Activated T-helper 1 cell treated with anti-CD3 and anti-CD28 coated beads, Interleukin-2, amount 50 U/mL, for 16 hours (primary cell): ENCODE measurements around the gene ZNF512.
"Not testable (repeated sequence)": the region's sequence is repeated elsewhere in the genome, so short reads cannot be mapped to it uniquely, and the experiment has no call there.

ENCODE experiments used
- DNase-seq, 2 donors: peaks; one replicate each; pipeline ENCODE4 v3.0.0-alpha.2; 2020; ENCODE audit warnings: low read depth in 1 of 2, low spot score in 1 of 2

The ZNF512 gene

GRCh38 chr2:27582695-27583389, at the start of gene ZNF512:
ZNF512 (plus strand) TSS chr2:27583042; CDS start chr2:27583113, 71 bp downstream.
- DNase-seq, result peak; percentile 52 to 68

DNA sequence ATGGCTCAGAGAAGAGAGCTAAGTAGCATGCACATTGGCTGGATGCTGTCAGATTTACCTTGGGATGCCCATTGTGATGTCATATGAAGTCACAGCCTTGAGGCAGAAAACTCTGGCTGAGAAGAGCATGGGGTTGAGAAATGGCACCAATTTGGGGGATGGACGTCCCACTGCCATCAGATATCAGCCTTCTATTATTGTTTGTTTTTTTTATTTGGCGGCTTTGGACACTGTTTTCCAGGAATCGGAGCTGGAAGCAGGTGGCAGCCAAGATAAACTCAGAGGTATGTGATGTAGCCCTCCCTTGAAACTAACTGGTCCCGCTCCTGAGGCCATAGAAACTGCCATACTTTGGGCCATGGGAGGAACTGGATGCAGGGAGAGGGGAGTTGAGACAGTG, 45.6 kb upstream of the ZNF512 start:
- no peak for DNase-seq

DNA sequence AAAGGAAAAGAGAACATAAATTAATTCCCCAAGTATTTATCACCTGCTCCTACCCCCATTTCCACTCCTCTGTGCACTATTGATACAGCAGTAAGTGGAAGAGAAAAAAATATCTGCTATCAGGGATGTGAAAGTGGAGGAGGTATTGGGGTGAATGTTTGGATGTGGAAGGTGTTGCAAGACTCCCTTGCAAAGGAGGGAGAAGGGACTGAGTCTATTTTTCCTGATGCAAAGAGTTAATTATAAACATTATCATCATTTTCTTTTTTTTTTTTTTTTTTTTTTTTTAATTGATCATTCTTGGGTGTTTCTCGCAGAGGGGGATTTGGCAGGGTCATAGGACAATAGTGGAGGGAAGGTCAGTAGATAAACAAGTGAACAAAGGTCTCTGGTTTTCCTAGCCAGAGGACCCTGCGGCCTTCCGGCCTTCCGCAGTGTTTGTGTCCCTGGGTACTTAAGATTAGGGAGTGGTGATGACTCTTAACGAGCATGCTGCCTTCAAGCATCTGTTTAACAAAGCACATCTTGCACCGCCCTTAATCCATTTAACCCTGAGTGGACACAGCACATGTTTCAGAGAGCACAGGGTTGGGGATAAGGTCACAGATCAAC, 43.9 kb upstream of the ZNF512 start:
- not testable (repeated sequence) for DNase-seq

- DNase-seq, result not testable (repeated sequence)
Measured at GRCh38 chr2:27539649-27540048, 43.2 kb upstream of the ZNF512 start.

GRCh38 chr2:27544143-27544821, 38.6 kb upstream of the ZNF512 start:
- no peak for DNase-seq

GRCh38 chr2:27545348-27546141, 37.3 kb upstream of the ZNF512 start:
- DNase-seq, result no peak

GRCh38 chr2:27549303-27549702, 33.5 kb upstream of the ZNF512 start:
- DNase-seq, result no peak

- DNase-seq, result no peak
Measured at GRCh38 chr2:27551514-27551913, 31.3 kb upstream of the ZNF512 start.

- no peak for DNase-seq
Measured at GRCh38 chr2:27552941-27553340, 29.9 kb upstream of the ZNF512 start.

DNA sequence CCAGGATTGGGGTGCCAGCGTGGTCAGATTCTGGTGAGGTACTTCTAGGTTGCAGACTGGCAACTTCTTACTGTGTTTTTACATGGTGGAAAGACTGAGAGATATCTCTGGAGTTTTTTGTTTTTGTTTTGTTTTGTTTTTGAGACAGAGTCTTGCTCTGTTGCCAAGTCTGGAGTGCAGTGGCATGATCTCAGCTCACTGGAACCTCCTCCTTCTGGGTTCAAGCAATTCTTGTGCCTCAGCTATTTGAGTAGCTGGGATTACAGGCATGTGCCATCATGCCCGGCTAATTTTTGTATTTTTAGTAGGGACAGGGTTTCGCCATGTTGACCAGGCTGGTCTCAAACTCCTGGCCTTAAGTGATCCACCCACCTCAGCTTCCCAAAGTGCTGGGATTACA, 28.4 kb upstream of the ZNF512 start:
- DNase-seq, result not testable (repeated sequence)

DNA sequence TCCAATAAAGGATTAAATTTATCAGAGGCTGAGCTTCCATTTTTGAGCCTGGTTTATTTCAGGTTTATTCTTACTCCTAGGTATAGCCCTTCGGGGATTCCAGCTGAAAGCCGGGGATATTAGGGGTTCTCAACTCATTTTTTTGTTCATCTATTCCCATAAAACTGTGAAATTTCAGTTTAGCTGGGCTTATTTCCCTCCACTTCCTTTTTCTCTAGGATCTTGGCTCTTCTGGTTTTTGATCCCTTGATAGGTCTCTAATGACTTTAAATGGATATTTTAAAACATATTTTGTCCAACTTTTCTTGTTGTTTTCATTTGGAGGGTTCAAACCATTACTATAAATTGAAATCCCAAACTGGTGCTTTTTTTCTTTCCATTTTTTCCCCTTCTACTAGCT, 23.6 kb upstream of the ZNF512 start:
- DNase-seq, result no peak

DNA sequence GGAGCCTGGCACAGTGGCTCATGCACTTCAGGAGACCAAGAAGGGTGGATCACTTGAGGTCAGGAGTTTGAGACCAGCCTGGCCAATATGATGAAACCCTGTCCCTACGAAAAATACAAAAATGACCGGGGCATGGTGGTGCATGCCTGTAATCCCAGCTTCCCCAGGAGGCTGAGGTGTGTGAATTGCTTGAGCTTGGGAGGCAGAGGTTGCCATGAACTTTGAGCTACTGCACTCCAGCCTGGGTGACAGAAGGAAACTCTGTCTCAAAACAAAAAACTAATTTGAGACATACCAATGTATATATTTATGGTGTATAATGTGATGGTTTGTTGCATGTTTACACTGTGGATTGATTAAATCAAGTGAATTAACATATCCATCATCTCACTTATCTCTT, 21.8 kb upstream of the ZNF512 start:
- DNase-seq, result no peak

- DNase-seq, result no peak
Measured at GRCh38 chr2:27566628-27567027, 16.2 kb upstream of the ZNF512 start.

GRCh38 chr2:27569398-27569797, 13.4 kb upstream of the ZNF512 start:
- DNase-seq, result no peak

GRCh38 chr2:27571197-27571596, 11.6 kb upstream of the ZNF512 start:
- no peak for DNase-seq

DNA sequence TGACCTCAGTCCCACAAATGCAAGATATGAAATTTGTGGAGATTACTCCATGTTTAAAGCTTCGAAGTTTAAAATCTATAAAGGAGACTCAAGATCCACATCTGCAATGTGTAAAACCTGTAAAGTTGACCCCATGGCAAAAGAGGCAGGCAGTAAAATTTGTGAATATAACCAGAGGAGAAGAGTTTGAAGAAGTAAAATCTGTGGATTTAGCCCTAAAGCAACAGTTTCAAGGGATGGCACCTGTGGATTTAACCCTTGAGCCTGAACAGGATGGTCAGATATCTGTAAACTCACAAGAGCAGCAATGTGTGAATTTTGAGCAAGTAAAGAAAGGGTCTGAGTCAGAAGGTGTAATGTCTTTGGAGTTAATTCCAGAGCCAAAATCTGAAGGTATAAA, 11.2 kb upstream of the ZNF512 start:
- DNase-seq, result no peak

DNA sequence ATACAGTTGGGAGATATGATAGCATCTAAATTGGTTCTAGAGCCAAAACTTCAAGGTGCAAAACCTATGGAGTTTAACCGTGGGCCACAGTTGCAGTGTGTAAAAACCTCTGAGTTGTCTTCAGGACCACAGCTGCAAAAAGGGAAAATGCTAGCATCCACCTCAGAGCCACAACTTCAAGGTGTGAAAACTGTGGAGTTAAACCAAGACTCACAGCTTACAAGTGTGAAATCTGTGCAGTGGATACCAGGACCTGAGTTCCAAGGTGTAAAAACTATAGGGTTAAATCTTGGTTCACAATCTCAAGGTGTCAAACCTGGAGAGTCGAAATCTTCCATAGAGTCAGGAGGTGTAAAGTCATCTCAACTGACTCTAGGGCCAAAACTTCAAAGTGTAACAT, 10.4 kb upstream of the ZNF512 start:
- DNase-seq, result no peak

DNA sequence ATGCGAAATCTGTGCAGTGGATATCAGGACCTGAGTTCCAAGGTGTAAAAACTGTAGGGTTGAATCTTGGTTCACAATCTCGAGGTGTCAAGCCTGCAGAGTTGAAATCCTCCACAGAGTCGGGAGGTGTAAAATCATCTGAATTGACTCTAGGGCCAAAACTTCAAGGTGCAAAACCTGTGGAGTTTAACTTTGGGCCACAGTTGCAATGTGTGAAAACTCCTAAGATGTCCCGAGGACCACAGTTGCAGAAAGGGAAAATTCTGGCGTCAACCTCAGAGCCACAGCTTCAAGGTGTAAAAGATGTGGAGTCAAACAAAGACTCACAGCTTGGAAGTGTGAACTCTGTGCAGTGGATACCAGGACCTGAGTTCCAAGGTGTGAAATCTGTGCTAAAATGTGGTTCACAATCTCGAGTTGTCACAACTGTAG, 9.8 kb upstream of the ZNF512 start:
- DNase-seq, result no peak

GRCh38 chr2:27573452-27573851, 9.4 kb upstream of the ZNF512 start:
- DNase-seq, result no peak

- DNase-seq, result no peak
Measured at GRCh38 chr2:27581417-27582128, 1.3 kb upstream of the ZNF512 start.

GRCh38 chr2:27582129-27582694, 630 bp upstream of the ZNF512 start:
- no peak for DNase-seq
